GM18858 (cell line): ENCODE results near the gene DPM1.

ENCODE experiments used
- ATAC-seq: cut with Tn5 transposase; IDR thresholded peaks from one replicate; pipeline ENCODE4 v1.9.1; 2021; ENCODE audit not compliant: unreplicated experiment

The DPM1 gene

DNA sequence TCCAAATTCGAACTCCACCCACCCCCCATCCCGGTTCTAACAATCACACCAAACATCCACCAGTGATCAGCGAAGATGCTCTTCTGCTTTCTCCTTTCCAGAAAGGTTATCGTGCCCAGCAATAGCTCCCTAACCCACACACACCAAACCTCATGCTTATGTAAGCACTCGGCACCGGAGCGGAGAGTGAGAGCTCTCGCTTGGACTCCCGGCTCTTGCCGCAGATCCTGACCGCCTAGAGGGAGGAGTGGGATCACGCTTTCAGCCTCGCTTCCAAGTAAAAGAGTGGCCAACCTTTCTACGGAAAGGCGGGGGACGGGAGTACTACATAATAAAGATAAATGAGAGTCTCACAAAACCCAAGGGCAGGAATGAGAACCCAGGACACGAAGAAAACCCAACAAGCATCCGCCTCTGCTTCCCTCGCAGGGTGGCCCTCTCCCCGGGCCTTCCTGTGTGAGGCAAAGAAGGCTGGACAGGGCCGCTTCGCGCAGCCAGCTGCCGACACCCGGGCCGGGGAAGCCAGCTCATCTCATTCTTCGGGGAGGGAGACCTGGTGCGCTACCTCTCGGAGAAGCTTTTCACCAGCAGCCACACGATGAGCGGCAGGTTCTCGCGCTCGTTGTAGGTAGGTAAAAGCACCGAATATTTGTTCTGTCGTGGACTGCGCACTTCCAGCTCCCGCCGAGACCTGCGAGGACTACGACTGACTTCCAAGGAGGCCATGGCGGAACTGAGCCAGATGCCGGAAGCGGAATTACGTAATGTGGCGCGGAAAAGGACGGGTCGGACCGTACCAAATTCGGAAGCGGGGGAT is at the start of gene DPM1:
Gene DPM1 (minus strand): TSS at position 735 of the 817 bp plus-strand sequence. CDS start 9 bp downstream, at position 726.
- peak; percentile 48 for ATAC-seq

DNA sequence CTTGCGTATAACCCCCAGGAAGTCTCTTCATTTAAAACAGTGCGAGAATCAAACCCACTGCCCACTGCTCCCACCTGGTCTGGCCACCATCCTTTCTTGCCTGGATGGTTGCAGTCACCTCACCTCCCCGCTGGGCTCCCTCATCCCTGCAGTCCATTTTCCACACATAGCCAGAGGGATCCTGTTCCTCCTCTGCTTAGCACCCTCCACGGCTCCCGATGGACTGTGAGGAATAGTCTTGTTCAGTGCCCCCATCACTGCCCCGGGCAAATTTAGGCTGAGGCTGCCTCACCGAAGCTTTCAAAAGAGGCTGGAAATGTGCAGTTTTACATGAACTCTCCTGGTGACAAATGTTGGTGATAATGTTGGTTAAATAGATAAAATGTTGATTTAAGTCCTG is 46.9 kb upstream of the DPM1 start:
- ATAC-seq: no peak

DNA sequence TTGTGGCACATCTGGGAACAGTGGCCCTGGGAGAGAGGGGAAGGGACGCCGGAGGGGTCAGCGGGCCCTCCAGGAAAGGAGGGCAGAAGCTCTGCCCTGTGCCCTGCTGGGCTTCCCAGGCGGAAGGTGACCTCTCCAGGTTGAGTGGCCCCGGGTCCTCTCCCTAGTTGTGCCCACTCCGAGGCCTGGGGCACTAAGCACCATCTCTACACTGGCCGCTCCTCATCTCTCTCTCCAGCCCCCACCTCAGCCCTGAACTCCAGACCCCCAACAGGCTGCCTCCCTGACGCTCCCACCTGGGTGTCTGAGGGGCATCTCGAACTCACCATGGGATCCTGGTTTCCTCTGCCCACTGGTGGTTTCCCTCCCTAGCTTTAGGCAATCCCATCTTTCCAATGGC is 46.4 kb upstream of the DPM1 start:
- ATAC-seq: no peak

DNA sequence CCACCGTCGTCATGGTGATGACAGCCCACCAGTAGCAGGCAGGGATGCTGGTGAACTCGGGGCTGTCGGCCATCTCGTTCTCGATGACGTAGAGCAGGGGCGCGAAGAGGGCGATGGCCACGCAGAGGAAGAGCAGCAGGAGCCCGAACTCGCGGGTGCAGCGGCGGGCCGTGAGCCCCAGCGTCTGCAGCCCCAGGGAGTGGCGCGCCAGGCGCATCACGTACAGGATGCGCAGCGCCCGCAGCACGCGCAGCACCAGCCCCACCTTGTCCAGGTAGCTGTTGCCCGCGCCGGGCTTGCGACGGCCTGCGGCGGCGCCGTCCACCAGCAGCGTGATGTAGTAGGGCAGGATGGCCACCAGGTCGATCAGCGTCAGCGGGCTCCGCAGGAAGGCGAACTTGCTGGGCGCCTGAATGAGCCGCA is 46.0 kb upstream of the DPM1 start:
- no peak for ATAC-seq

DNA sequence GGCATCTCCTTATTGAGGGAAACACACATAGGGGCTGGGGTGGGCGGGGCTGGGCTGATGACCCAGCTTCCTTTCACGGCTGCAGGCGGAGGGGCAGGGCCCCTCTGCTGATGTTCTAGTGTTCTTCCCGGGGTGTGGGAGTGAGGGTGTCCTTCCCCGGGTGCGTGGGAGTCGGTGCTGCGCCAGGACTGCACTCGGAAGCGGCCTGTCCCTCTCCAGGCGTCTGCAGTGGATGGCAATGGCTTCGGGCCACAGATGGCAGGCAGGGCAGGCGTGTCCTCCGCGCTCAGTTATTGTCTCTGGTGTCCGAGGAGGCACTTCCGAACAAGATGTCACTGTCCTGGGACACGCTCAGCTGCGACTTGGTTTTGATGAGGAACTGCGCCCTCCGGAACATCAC is 45.4 kb upstream of the DPM1 start:
- no peak for ATAC-seq

DNA sequence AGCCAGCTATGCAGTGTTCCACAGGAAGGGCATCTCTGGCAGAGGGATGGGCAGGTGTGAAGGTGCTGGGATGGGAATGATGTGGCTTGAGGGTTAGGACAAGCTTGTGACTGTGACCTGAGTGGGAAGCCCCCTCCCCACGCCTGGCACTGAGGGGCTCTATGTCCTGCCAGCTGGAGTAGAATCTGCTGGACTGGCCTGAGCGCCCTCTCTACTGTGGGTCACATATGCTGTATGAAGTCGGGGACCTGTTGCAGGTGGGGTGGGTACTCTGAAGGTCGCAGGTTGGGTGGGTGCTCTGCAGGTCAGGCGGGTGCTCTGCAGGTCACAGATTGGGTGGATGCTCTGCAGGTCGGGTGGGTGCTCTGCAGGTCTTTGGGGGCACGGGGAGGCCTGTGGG is 44.3 kb upstream of the DPM1 start:
- ATAC-seq: no peak

DNA sequence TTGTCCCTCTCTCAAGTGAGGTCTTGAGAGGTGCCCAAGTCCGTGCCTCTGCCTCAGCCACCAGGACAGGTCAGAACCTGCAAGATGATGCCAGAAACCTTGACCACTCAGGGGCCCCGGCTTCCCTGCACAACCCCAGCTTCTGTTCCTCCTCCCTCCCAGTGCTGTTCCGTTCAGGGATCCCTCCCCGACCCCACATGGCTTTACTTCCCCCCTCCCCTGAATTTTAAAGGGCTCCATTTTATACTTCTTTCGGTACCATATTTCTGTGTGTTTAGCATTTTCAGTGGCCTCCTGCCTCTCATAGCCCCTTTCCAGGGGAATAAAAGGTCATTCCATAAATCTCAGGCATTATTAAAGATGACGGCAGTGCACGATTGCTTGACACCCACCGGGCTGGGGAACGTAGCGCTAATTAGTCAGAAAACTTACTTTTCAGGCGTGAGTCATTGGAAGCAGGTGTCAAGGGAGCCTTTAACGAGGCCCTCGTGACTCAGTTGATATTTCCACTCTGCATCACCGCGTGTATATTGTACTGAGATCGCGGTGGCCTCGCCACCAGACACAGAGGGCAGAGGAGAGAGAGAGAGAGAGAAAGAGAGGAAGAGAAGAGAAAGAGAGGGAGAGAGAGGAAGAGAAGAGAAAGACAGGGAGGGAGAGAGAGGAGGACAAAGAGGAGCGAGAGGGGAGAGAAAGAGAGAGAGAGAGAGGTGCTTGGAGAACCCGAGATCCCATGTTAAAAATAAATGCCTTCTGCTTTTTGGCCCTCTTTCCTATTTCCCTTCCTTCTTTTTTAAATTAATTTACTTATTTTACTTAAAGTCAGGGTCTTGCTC is 43.3 kb upstream of the DPM1 start:
- ATAC-seq: no peak

DNA sequence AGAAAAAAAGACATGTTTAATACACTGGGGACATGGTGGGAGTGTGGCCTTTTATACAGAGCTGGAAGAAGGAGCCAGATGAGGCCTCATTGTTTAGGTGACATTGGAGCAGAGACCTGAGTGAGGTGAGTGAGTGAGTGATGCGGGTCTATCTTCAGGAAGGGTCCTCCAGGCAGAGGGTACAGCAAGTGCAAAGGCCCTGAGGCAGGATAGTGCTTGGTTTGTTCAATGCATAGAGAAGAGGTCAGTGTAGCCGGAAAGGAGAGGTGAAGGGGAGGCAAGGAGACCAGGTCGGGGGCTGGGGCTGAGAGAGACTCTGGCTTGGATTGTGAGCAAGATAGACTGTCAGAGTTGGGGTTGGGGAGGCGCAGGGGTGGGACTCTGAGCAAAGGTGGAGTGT is 41.0 kb upstream of the DPM1 start:
- ATAC-seq: no peak

DNA sequence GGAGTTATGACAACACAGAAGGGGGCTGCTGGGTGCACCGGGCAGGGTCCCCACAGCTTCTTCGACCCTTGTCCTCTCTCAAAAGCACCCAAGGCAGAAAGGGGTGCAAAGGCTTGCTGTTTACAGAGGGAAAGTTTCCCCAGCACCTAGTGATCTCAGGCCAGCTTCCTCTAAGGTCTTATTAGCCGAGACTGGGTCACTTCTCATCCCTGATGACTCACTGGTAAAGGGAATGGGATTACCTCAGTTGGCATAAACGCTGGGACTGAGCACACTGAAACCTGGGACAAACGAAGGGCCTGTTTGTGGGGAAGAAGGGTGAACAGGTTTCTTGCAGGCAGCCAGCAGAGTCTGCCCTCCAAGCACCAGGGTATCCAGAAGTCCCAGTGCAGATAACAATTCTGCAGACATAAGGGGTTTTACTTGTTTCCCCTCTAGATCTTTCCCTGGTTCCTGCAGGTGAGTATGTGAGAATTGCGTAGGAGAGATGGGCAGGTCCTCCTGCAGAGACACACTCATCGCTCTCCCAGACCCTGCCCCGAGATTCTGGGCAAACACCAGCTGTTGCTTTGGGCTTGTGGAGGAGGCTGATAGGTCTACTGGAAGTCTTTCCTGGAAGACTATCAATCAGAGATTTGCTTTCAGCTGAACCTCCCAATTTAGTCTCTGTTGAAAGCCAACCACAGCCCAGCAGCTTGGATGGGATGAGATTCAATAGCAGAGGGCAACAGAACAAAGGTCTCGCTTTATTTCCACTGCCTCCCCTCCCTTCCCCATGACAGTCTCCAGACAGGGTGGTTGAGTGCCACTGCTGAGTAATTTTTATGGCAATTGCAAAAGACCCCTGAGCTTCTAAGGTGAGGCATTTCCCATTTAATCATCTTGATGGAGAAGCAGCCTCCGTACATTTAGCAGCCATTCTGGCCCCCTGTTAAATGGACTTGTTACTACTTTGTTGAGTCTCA is 38.9 kb upstream of the DPM1 start:
- ATAC-seq: no peak

DNA sequence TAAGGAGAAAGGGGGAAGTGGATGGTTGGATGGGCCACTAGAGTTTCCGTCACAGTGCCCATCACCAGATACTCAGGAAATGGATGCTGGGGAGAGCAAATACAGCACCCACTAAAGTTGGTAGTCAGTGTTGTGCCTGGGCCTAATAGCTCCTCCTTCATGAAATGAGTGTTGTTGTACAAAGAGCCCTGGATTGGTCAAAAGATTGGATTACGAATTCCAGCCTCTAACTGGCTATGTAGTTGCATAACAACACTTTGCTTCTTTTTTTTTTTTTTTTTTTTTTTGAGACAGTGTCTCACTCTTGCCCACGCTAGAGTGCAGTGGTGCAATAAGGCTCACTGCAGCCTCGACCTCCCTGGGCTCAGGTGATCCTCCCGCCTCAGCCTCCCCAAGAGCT is 37.2 kb upstream of the DPM1 start:
- ATAC-seq: no peak

DNA sequence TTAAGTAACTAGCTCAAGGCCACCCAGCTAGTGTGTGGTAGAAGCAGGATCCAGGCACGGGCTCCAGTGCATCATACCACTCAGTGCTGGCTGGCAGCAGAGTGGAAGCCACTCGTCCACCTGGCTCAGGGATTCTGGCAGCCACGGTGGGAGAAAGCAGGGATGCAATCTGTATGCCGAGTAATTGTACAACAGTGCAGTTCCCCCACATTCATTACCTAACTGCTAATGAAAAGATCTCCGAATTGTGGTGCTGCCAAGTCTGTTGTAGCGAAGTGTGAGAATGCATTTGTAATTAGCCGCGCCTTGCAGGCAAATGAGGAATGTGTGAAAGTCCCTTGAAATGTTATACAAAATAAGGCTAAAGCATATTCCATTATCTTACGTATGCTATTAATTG is 35.5 kb upstream of the DPM1 start:
- no peak for ATAC-seq

DNA sequence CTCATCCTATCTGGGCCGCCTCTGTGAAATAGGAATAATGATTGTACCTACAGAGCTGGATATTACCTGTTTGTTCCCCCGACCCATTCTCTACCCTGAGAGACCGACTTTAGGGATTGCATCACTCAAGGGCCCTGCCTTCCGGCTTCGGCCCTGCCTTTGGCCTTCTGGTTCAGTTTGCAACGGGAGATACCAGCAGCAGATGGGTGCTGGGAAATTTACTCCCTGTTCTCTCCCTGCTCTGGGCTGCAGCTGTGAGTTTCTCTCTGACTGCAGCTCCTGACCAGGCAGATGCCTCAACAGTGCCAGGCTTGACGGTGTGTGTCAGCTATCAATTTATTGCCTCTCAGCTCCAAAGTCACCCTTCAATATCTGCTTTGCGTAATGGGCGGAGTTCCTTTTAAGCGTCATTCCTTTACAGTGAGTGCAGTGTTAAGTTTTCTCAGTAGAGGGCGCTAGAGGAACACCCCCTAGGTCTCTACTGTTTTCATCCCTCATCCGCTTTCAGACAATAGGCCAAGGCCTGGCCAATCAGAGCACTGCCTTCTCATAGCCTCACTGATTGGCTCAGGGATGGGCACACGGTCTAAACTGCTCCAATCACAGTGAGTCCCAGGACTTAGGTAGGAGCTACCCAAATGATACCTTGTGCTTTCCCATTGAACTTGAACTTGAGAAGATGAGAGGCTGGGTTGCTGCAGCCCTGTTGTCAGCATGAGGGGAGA is 34.6 kb upstream of the DPM1 start:
- ATAC-seq: no peak

DNA sequence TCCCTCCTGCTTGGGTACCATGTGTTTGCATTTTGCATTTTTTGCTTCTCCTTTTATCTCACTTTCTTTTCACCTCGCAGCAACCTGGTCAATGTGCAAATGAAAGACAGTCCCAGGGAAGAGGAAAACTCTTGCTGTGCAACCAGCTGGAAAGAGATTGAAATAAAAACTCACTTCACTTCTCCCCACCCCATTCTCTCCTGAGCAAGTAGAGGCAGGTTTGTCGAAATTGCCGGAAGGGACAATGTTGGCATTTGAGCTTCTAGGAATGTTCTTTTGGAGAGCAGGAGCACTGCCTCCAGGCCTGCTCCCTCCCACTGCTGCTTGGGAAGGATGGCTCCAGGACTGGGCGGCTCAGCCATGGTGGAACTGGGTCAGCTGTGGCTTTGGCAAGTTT is 34.0 kb upstream of the DPM1 start:
- ATAC-seq: no peak

DNA sequence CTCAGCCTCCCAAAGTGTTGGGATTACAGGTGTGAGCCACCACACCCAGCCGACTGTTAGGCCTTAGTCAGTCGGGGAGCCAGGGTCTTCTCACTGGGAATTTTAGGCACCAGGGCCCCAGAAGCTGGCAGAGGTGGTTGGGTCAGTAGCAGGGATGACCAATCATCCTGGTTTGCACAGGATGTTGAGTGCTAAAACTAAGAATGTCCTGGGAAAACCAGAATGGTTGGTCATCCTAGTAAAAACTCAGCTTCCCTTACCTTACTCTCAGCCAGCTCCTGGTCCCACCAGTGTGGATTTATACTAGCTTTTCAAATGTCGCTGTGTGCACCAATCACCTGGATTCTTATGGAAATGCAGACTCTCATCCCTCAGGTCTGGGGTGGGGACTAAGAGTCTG is 32.7 kb upstream of the DPM1 start:
- ATAC-seq: no peak

DNA sequence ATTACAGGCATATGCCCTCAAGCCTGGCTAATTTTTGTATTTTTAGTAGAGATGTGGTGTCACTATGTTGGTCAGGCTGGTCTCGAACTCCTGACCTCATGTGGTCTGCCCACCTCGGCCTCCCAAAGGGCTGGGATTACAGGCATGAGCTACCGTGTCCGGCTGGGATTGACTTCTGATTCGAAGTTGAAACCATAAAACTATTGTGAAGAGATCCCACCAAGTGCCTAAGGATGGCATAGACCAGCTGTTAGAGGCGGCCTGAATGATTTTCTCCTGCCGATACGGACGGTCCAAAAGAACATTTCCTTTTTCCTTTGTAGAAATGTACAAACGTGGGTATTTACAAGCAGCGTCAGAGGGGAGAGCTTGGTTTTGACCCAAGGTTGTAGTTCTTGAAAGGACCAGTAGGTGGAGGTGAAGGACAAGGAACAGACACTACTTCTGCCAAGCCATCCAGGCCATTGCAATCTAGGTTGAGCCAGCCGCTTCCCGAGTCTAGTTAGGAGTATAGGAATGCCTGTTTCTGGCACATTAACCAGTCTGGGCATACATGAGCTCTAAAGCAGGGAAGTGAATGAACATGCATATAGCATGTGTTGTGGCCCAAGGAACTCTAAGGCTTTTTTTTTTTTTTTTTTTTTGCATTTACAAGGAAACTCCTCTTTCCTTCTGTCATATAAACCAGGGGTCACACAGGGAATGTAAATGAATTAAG is 29.3 kb upstream of the DPM1 start:
- ATAC-seq: peak; percentile 57

DNA sequence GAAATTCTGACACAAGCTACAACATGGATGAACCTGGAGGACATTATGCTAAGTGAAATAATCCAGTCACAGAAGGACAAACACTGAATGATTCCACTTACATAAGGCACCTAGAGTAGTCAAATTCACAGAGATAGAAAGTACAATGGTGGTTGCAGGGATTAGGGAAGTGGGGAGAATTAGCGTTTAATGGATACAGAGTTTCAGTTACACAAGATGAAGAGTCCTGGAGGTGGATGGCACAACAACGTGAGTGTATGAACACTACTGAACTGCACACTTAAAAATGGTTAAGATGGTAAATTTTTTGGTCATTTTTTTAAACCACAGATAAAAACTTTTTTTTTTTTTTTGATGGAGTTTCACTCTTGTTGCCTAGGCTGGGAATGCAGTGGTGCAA is 25.0 kb upstream of the DPM1 start:
- ATAC-seq: no peak

DNA sequence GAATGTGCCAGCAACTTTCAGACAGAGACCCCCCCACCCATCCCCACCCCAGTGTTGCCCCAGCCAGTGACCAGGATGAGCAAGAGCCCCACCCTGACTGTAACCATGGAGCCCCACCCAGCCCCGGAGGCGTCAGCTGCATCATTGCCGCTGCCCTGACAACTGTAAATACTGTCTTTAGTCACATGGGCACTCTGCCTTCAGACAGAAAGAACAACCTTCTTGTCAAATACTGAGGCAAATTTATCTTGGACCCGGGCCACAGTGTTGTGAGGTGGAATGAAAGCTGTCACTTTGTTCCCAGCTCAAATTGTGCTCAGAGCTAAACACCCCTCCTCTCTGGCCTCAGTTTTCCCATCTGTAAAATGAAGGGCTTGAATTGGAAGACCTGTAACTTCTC is 24.0 kb upstream of the DPM1 start:
- ATAC-seq: no peak

DNA sequence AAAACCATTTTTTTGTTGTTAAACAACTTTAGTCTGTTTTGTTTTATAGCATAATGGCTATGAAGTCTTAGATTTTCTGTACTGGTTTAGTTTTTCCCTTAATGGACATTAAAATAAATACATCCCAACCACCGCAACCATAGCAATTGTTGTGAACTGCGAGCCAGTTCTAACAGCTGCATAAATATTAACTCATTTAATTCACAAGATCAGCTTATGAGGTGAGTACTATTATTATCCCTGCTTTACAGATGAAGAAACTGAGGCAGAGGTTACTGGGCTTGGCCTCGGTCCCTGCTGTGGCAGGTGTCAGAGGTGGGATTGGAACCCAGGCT is 23.3 kb upstream of the DPM1 start:
- no peak for ATAC-seq

DNA sequence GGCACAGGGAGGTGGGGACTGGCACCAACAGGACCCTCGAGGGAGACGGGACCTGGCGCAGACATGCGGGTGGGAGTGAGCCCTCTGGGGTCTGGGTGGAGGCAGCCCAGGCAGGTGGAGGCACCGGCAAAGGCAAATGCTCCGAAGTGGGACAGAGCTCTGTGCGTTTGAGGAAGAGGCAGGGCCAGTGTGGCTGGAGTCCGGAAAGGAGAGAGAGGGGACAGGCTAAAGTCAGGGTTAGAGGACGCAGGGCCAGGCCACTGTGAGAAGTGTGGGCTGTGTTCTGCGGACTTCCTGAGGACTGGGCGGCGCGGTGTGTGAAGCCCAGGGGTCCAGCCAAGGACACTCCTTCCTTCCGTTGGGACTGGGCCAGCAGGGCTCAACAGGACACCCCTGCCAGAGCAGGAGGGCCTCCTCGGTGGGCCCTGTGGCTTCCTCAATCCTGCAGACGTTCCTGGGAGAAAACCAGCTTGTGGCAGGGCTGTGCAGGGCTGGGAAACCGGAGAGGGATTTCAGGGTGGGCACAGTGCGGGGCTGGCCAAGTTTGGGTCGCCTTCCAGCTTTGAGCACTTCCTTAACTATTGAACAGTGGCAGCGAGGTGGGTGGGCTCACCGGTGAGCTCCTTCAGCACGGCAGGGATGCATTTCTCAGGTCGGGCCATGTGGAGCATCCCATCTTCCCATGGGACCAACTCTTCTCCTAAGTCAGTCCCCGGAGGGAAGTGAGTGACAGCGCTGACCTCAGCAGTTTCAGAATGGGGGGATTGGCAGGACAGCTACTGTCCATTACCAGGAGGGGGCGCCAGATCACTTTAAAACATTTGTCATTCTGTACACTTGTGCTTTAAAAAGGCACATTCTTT is 22.8 kb upstream of the DPM1 start:
- no peak for ATAC-seq
